RWPE2 (cell line): ENCODE data around the gene ZNF550.
"Not testable (repeated sequence)": the region's sequence is repeated elsewhere in the genome, so short reads cannot be mapped to it uniquely, and the experiment has no call there.

ENCODE experiments used
- ATAC-seq: fragments of 200-7000 bp; cut with Tn5 transposase; 3 replicates; pipeline ENCODE4 v1.9.1; 2021; ENCODE audit warnings: low read depth
- DNase-seq: peaks from one replicate; pipeline ENCODE4 v3.0.0-alpha.2; 2020; ENCODE audit warnings: low spot score
- H3K27ac ChIP-seq: fragments of 450-650 bp; 2 replicates; pipeline ENCODE4 v1.5.1; 2017; ENCODE audit warnings: mild to moderate bottlenecking; ENCODE audit not compliant: poor library complexity, severe bottlenecking
- H3K27me3 ChIP-seq: fragments of 250-450 bp; sonication (Bioruptor Pico); 2 replicates; pipeline ENCODE4 v1.5.1; 2021; ENCODE audit warnings: mild to moderate bottlenecking, moderate library complexity; ENCODE audit not compliant: insufficient read depth, poor library complexity, severe bottlenecking
- H3K36me3 ChIP-seq: fragments of 250-450 bp; sonication (Bioruptor Pico); 2 replicates; pipeline ENCODE4 v1.5.1; 2020; ENCODE audit warnings: low read depth, mild to moderate bottlenecking, moderate library complexity
- H3K4me1 ChIP-seq: fragments of 250-450 bp; sonication (Bioruptor Pico); 2 replicates; pipeline ENCODE4 v1.5.1; 2021; ENCODE audit warnings: mild to moderate bottlenecking, moderate library complexity; ENCODE audit not compliant: insufficient read depth, poor library complexity, severe bottlenecking
- H3K4me3 ChIP-seq: fragments of 250-450 bp; sonication (Bioruptor Pico); 2 replicates; pipeline ENCODE4 v1.5.1; 2021; ENCODE audit warnings: mild to moderate bottlenecking, moderate library complexity; ENCODE audit not compliant: severe bottlenecking
- H3K9me3 ChIP-seq: fragments of 250-450 bp; sonication (Bioruptor Pico); 2 replicates; pipeline ENCODE4 v1.5.1; 2021; ENCODE audit warnings: mild to moderate bottlenecking, moderate library complexity; ENCODE audit not compliant: severe bottlenecking
- CTCF ChIP-seq: fragments of 450-650 bp; IDR thresholded peaks from one replicate; pipeline ENCODE4 v1.5.1; 2017; ENCODE audit warnings: mild to moderate bottlenecking, moderate library complexity; ENCODE audit not compliant: poor library complexity, severe bottlenecking

The ZNF550 gene

GRCh38 chr19:57511484-57511883 is 48.2 kb downstream of the ZNF550 start:
- Histone ChIP-seq H3K27me3 (no peaks in the 10 kb centered on the region), H3K27ac (no peak overlapping the region), H3K4me3 (no peak overlapping the region), H3K36me3 (peaks cover 12% of the 10 kb centered on the region), H3K9me3 (peaks cover 14% of the 10 kb centered on the region), H3K4me1 (no peaks in the 10 kb centered on the region)
- ATAC-seq = no peak
- TF ChIP-seq CTCF = no peak
- no peak for DNase-seq

- peaks cover 2% of the 10 kb centered on the region for H3K9me3 ChIP-seq
- H3K4me1 ChIP-seq = no peaks in the 10 kb centered on the region
- no peak overlapping the region for H3K4me3 ChIP-seq
- ATAC-seq = no peak
- H3K36me3 ChIP-seq = peaks cover 46% of the 10 kb centered on the region
- H3K27ac ChIP-seq = no peak overlapping the region
- no peak for TF ChIP-seq CTCF
- no peaks in the 10 kb centered on the region for H3K27me3 ChIP-seq
- DNase-seq = no peak
Measured at GRCh38 chr19:57506163-57506562, 53.5 kb downstream of the ZNF550 start.

- H3K4me1 ChIP-seq, H3K9me3 ChIP-seq, DNase-seq, H3K27me3 ChIP-seq: not testable (repeated sequence)
- Histone ChIP-seq H3K27ac (peak overlapping the region; percentile 43), H3K4me3 (peak overlapping the region; percentile 18), H3K36me3 (peaks cover 23% of the 10 kb centered on the region)
- peak; percentile 11; the same call in 1 of the 3 replicates for ATAC-seq
Measured at GRCh38 chr19:57500400-57500799, 59.3 kb downstream of the ZNF550 start.

GRCh38 chr19:57499680-57500395 is 59.8 kb downstream of the ZNF550 start, which contains the start of gene ZNF773:
Gene ZNF773 (plus strand): TSS chr19:57499938. CDS start chr19:57500081, 143 bp downstream.
- peak; percentile 94 for DNase-seq
- Histone ChIP-seq H3K4me3 (peak within 1 kb of the TSS; percentile 66), H3K36me3 (peaks cover 20% of the 10 kb centered on the region), H3K27ac (peak within 1 kb of the TSS; percentile 43)
- not testable (repeated sequence) for H3K4me1 ChIP-seq, H3K9me3 ChIP-seq, H3K27me3 ChIP-seq
- peak; percentile 100 for ATAC-seq

GRCh38 chr19:57499332-57499679 is 60.4 kb downstream of the ZNF550 start:
- H3K4me1 ChIP-seq, H3K9me3 ChIP-seq, H3K27me3 ChIP-seq, ATAC-seq, H3K4me3 ChIP-seq, H3K27ac ChIP-seq, DNase-seq: not testable (repeated sequence)
- H3K36me3 ChIP-seq = peaks cover 18% of the 10 kb centered on the region

GRCh38 chr19:57488299-57488644 is 71.4 kb downstream of the ZNF550 start:
- H3K27me3 ChIP-seq, DNase-seq, H3K27ac ChIP-seq, H3K9me3 ChIP-seq, H3K4me1 ChIP-seq: not testable (repeated sequence)
- 0 out of 3 replicates have a peak, but pooled peaks have one; percentile 7 for ATAC-seq
- H3K4me3 ChIP-seq = peak overlapping the region; percentile 19
- H3K36me3 ChIP-seq = peaks cover 22% of the 10 kb centered on the region

- not testable (repeated sequence) for H3K27me3 ChIP-seq, H3K9me3 ChIP-seq, H3K27ac ChIP-seq, H3K4me1 ChIP-seq
- peaks cover 20% of the 10 kb centered on the region for H3K36me3 ChIP-seq
- ATAC-seq (peak; percentile 100), DNase-seq (peak; percentile 93)
- H3K4me3 ChIP-seq = peak within 1 kb of the TSS; percentile 93
Measured at GRCh38 chr19:57487477-57488298, 72.0 kb downstream of the ZNF550 start, which contains the start of gene ZNF419. Gene ZNF419 (plus strand): TSS chr19:57487750. CDS start chr19:57487951, 201 bp downstream.
